Panc1 (cell line): Measurements from ENCODE around the gene ZBTB7C.

Source experiments
- CTCF ChIP-seq: fragments of 450-650 bp; IDR thresholded peaks from 2 replicates; pipeline ENCODE4 v1.5.1; 2017; ENCODE audit warnings: mild to moderate bottlenecking
- POLR2AphosphoS5 ChIP-seq: IDR thresholded peaks from 2 replicates; pipeline ENCODE4 v1.6.1; 2012; ENCODE audit warnings: mild to moderate bottlenecking, low read depth, low read length, moderate library complexity
- REST ChIP-seq, 2 experiments: IDR thresholded peaks; 2 replicates each; pipeline ENCODE4 v1.6.1; 2011 to 2012; ENCODE audit warnings: low read depth in 2 of 2, control low read depth in 1 of 2, low read length in 1 of 2, mild to moderate bottlenecking in 1 of 2, moderate library complexity in 1 of 2; ENCODE audit not compliant: insufficient read depth in 1 of 2
- SIN3A ChIP-seq: IDR thresholded peaks from 2 replicates; pipeline ENCODE4 v1.6.1; 2012; ENCODE audit warnings: low read depth, mild to moderate bottlenecking, low read length, moderate library complexity, borderline replicate concordance; ENCODE audit not compliant: insufficient read depth
- TCF7L2 ChIP-seq: IDR thresholded peaks from 2 replicates; pipeline ENCODE4 v1.6.1; 2011; ENCODE audit warnings: mild to moderate bottlenecking, low read depth, low read length, inconsistent platforms

DNA sequence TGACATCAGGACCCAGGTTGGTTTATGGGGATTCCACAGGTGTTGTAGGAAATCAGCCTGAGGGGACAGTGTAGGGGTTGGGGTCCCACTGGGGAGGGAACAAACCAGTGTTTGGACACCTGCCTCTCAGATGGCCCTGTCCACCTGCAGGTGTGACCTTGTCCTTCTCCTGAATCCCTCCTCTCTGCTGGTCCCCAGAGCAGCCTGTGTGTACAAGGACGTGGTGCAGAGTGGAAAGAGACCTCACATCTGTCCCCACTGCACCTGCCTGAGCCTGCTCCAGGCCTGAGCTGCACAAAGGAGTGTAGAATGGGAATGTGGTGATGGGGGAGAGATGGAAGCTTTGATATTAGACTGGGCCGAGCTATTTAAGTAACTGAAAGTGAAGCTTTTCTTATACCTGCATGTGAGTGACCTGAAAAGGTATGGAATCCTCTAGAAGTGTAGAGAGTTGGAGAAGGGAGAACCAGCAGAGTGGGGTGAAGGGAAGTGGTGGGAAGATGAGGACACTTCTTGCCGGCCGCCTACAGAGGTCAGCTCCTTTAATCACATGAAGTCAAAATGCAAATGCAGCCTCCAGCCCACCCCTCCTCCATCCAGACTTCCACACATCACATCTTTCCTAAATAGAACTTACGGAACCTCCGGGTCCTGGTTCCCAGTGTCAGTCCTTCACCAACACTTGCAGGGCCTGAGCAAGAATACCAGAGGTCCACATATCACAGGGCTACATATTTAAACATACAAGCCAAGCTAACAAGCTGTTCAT, 389.4 kb downstream of the ZBTB7C start:
- no peak for TF ChIP-seq POLR2AphosphoS5
- TF ChIP-seq CTCF, result no peak
- TF ChIP-seq SIN3A, result no peak
- TF ChIP-seq REST (IDR thresholded peaks at IDR 0.05; ENCODE audit: insufficient read depth in 1 of 2, low read depth in 2 of 2, low read length in 1 of 2), result no peak
- no peak for TF ChIP-seq TCF7L2
